ENCODE data around the gene GNA14. TPM values are rescaled to one million over a fixed set of nuclear protein-coding genes. Genes with fewer than 3 reads are reported as not detected.

Gene GNA14
- polyA plus RNA-seq, 3 donors = 0.04 TPM; not detected in 2

DNA sequence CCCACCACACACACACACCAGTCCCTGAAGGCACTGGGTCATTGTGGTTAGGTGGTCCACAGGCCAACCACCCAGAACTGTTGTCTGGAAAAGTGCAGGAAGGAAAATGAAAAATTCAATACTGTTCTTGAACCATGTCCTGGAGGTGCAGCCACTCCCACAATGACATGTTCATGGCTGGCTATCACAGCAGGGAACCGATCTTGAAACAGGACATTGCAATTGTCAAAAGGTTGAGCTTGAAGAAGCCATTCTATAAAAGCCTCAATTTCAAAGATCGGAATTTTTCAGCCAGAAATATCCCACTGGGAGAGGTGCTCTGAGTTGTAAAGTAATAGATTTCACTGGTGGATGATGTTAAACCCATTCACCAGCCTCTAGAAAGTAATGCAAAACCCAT lies 218.2 kb downstream of the GNA14 start:
- intact Hi-C loops (cut with micrococcal nuclease) = no loop called here
- H2AFZ ChIP-seq (ENCODE audit: insufficient read depth, low read depth, low read length, poor library complexity, severe bottlenecking) = no peak overlapping the region
- H3K27ac Mint-ChIP-seq = no peak overlapping the region
- peaks cover 20% of the 10 kb centered on the region for H3K4me1 Mint-ChIP-seq
- no peak overlapping the region for H3K4me2 ChIP-seq (replicated peaks; ENCODE audit: extremely low read depth, low read length, poor library complexity, severe bottlenecking)
- no peak overlapping the region for H3K9ac ChIP-seq (ENCODE audit: insufficient read depth, low read length, poor library complexity, severe bottlenecking)
- peaks cover 0 to 4% of the 10 kb centered on the region in 2 donors for H3K4me1 ChIP-seq (ENCODE audit: control insufficient read depth in 1 of 2, insufficient read depth in 2 of 2, low read length in 2 of 2)
- no peak overlapping the region for H3K4me3 ChIP-seq (replicated peaks in 1 of 3; ENCODE audit: low read depth in 2 of 3, low read length in 3 of 3)
- no peaks in the 10 kb centered on the region for H3K79me2 ChIP-seq (ENCODE audit: insufficient read depth, low read length)
- H3K36me3 ChIP-seq (replicated peaks in 1 of 2; ENCODE audit: control insufficient read depth in 1 of 2, insufficient read depth in 2 of 2, low read length in 2 of 2) = no peaks in the 10 kb centered on the region
- peaks cover 0 to 7% (median 4%) of the 10 kb centered on the region in 3 donors for H3K27me3 Mint-ChIP-seq (ENCODE audit: low read depth in 3 of 3)
- H3K27me3 ChIP-seq (ENCODE audit: control insufficient read depth in 2 of 2, insufficient read depth in 2 of 2, low read length in 2 of 2) = no peaks in the 10 kb centered on the region
- 83% methylated on average over 1 of the region's 2 CpGs for WGBS (ENCODE audit: insufficient coverage)
- H3K9me3 Mint-ChIP-seq = peaks cover 0 to 2% (median 0%) of the 10 kb centered on the region in 7 donors
- no peaks in the 10 kb centered on the region for H3K36me3 Mint-ChIP-seq
- H4K20me1 ChIP-seq (ENCODE audit: insufficient read depth, low read length) = no peaks in the 10 kb centered on the region
- H3K27ac ChIP-seq (ENCODE audit: low read depth in 1 of 2, low read length in 2 of 2) = no peak overlapping the region
- no peaks in the 10 kb centered on the region for H3K9me3 ChIP-seq (replicated peaks in 1 of 2; ENCODE audit: control insufficient read depth in 1 of 2, insufficient read depth in 1 of 2, low read length in 2 of 2)
- no peak for DNase-seq
- H3K4me3 Mint-ChIP-seq = no peak overlapping the region
- TF ChIP-seq, protein P1, sequence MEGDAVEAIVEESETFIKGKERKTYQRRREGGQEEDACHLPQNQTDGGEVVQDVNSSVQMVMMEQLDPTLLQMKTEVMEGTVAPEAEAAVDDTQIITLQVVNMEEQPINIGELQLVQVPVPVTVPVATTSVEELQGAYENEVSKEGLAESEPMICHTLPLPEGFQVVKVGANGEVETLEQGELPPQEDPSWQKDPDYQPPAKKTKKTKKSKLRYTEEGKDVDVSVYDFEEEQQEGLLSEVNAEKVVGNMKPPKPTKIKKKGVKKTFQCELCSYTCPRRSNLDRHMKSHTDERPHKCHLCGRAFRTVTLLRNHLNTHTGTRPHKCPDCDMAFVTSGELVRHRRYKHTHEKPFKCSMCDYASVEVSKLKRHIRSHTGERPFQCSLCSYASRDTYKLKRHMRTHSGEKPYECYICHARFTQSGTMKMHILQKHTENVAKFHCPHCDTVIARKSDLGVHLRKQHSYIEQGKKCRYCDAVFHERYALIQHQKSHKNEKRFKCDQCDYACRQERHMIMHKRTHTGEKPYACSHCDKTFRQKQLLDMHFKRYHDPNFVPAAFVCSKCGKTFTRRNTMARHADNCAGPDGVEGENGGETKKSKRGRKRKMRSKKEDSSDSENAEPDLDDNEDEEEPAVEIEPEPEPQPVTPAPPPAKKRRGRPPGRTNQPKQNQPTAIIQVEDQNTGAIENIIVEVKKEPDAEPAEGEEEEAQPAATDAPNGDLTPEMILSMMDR (IDR thresholded peaks at IDR 0.05) = no peak

DNA sequence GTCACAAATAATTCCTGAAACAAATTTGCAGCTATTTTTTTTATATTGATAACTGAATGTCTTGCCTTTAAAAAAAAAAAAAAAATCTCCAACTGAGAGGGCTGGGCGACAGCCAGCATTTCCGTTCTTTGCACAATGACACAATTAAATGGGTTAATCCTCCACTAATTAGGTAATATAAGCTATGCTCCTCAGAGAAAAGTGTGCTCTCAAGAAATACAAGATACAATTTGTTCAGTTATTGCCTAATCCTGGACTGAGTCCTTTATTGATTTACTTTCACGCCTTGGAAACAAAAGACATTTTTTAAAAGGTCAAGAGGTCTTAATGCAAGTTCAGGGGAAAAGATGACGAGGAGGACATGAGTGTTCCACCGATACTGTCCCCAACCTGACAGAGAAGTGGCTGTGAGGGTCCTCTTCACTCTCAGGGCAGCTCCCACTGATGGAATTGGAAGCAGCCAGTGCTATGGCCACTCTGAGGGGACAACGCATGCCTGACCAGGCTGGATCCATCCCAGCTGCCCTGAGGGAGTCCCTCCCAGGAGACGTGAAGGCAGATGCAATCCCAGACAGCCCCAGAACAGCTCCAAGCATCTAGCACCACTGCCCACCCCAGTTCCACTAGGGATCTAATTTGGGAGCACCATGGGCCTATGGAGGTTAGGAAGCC lies 220.7 kb downstream of the GNA14 start:
- no peaks in the 10 kb centered on the region for H3K79me2 ChIP-seq (ENCODE audit: insufficient read depth, low read length)
- 100% methylated on average over 2 of the region's 7 CpGs for WGBS (ENCODE audit: insufficient coverage)
- TF ChIP-seq, protein P1 (IDR thresholded peaks at IDR 0.05) = no peak
- H3K4me2 ChIP-seq (replicated peaks; ENCODE audit: extremely low read depth, low read length, poor library complexity, severe bottlenecking) = no peak overlapping the region
- Mint-ChIP-seq H3K9me3 (peaks cover 0 to 4% (median 0%) of the 10 kb centered on the region in 7 donors), H3K4me3 (no peak overlapping the region), H3K36me3 (no peaks in the 10 kb centered on the region), H3K27ac (no peak overlapping the region), H3K27me3 (ENCODE audit: low read depth in 3 of 3) (peaks cover 0 to 9% (median 2%) of the 10 kb centered on the region in 3 donors), H3K4me1 (peaks cover 17% of the 10 kb centered on the region)
- H3K27me3 ChIP-seq (ENCODE audit: control insufficient read depth in 2 of 2, insufficient read depth in 2 of 2, low read length in 2 of 2) = no peaks in the 10 kb centered on the region
- no peak overlapping the region for H2AFZ ChIP-seq (ENCODE audit: insufficient read depth, low read depth, low read length, poor library complexity, severe bottlenecking)
- H3K4me3 ChIP-seq (replicated peaks in 1 of 3; ENCODE audit: low read depth in 2 of 3, low read length in 3 of 3) = no peak overlapping the region
- no peak overlapping the region for H3K9ac ChIP-seq (ENCODE audit: insufficient read depth, low read length, poor library complexity, severe bottlenecking)
- no peaks in the 10 kb centered on the region for H4K20me1 ChIP-seq (ENCODE audit: insufficient read depth, low read length)
- no peaks in the 10 kb centered on the region for H3K36me3 ChIP-seq (replicated peaks in 1 of 2; ENCODE audit: control insufficient read depth in 1 of 2, insufficient read depth in 2 of 2, low read length in 2 of 2)
- H3K27ac ChIP-seq (ENCODE audit: low read depth in 1 of 2, low read length in 2 of 2) = no peak overlapping the region
- intact Hi-C loops (cut with micrococcal nuclease) = no loop called here
- peaks cover 0 to 4% of the 10 kb centered on the region in 2 donors for H3K4me1 ChIP-seq (ENCODE audit: control insufficient read depth in 1 of 2, insufficient read depth in 2 of 2, low read length in 2 of 2)
- H3K9me3 ChIP-seq (replicated peaks in 1 of 2; ENCODE audit: control insufficient read depth in 1 of 2, insufficient read depth in 1 of 2, low read length in 2 of 2) = no peaks in the 10 kb centered on the region
- DNase-seq = no peak
